Hematopoietic multipotent progenitor cell treated with erythropoietin and hydrocortisone succinate and interleukin-3 and kit ligand, for 6 days (in vitro differentiated cells): ENCODE results near the gene EHMT1.
"Not testable (repeated sequence)": the region's sequence is repeated elsewhere in the genome, so short reads cannot be mapped to it uniquely, and the experiment has no call there.

Experiments used
- DNase-seq: peaks from one replicate; pipeline ENCODE4 v3.0.0-alpha.2; 2015

The EHMT1 gene

DNA sequence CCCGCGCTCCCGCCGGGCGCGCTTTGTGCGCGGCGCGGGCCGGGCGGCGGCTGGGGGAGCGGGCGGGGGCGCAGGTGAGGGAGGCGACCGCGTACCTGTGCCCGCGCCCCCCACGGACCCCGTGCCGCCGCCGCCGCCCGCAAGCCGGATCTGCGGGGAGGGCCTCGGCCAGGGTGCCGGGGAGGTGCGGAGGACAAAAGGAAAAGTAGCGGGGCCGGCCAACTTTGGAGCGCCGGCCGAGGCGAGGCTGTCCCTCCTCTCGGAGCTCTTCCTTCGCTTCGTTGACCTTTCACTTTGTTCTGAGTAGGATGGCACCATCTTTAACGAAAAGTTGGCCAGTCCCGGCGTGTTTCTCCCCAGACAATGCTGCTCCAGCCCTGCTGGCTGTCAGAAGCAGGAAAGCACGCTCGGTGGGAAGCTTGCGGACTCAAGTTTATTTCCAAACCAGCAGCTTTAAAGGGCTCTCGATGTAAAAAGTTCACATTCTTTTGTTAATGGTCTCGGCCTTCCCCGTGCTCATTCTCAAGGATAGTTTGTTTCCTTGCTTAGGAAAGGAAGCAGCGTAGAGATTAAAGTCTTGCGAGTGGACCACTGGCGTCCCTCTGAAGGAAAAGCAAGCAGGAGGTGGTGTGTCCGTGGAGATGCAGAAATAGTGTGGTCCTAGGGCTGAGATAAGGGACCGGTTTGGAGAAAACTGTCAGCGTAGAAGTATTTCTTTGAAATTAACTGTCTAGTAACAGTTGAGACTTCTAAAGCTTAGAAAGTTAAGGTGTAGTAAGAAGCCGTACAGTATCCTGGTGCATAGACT is 639 bp downstream of the EHMT1 start:
- peak; percentile 64 for DNase-seq

GRCh38 chr9:137620048-137620405 is 1.2 kb downstream of the EHMT1 start:
- DNase-seq = no peak

GRCh38 chr9:137620581-137620980 is 1.8 kb downstream of the EHMT1 start:
- no peak for DNase-seq

DNA sequence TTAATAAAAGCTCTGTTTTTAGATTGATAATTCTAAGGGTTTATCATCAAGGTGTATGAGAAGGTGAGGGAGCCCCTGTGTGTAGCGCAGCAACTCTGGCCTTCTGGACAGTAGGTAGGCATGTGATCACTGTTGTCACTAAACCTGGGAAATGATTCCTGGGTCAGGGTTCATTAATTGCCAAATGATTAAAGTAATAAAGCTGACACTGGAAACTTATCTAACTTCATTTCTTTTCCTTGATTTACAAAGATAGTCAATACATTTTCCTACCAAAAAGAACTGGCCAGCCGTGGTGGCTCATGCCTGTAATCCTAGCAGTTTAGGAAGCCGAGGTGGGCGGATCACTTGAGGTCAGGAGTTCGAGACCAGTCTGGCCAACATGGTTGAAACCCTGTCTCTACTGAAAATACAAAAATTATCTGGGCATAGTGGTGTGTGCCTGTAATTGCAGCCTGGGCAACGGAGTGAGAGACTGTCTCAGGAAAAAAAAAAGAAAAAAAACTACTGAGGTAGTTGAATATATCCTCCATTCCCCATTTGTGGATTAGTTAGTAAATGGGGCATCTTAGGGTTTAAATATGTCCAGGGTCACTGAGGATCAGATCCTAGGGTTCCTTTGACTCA is 2.4 kb downstream of the EHMT1 start:
- DNase-seq = peak; percentile 70

DNA sequence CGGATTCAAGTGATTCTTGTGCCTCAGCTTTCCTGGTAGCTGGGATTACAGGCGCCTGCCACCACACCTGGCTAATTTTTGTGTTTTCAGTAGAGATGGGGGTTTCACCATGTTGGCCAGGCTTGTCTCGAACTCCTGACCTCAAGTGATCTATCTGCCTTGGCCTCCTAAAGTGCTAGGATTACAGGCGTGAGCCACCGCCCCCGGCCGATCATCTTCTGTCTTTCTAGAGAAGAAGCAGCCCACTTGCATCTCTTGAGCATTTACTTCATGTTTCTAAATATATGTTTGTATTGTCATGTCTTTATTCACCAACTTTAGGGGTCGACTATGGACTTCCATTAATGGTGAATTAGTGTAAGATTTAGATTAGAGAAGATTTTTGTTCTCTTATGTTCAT is 3.4 kb downstream of the EHMT1 start:
- DNase-seq = not testable (repeated sequence)

DNA sequence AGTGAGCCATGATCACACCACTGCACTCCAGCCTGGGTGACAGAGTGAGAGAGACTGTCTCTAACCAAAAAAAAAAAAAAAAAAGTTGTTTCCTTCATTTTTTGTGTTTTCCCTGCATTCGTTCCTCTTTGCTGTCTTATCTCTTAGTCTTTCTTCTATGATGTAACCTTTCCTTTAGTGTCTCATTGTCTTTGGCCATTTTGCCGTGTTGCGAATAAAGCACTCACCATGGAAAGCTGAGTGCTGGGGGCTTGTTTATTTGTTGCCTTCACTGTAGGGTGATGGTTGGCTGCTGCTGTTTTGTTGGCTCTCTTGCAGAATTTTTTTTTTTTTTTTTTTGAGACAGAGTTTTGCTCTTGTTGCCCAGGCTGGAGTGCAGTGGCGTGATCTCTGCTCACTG is 7.7 kb downstream of the EHMT1 start:
- peak; percentile 45 for DNase-seq

DNA sequence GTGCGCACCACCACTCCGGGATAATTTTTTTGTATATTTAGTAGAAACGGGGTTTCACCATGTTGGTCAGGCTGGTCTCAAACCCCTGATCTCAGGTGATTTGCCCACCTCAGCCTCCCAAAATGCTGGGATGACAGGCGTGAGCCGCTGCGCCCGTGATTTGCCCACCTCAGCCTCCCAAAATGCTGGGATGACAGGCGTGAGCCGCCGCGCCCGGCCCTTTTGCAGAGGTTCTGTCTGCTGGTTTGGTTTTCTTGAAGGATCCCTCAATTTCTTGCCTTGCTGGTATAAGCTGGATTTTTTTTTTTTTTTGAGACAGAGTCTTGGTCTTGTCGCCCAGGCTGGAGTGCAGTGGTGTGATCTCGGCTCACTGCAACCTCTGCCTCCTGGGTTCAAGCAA is 8.6 kb downstream of the EHMT1 start:
- not testable (repeated sequence) for DNase-seq

- DNase-seq = no peak
Measured at GRCh38 chr9:137630126-137630525, 11.3 kb downstream of the EHMT1 start.

DNA sequence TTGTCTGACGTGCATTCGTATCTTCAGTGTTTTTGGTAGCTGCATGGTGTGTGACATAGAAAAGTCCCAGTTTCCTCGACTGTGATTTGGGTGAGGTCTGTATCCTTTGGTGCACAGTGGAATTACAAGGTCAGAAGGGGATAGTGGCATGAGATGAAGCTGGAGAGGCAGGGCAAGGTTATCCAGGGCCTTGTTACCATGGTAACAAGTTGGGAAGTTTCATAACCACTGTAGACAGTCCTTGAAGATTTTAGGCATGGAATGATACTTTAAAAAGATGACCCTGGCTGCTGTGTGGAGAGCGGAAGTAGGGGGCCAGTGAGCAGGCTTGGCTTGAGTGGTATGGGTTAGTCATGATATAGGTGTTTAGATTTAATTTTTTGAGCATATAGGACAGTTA is 11.9 kb downstream of the EHMT1 start:
- DNase-seq = no peak

DNA sequence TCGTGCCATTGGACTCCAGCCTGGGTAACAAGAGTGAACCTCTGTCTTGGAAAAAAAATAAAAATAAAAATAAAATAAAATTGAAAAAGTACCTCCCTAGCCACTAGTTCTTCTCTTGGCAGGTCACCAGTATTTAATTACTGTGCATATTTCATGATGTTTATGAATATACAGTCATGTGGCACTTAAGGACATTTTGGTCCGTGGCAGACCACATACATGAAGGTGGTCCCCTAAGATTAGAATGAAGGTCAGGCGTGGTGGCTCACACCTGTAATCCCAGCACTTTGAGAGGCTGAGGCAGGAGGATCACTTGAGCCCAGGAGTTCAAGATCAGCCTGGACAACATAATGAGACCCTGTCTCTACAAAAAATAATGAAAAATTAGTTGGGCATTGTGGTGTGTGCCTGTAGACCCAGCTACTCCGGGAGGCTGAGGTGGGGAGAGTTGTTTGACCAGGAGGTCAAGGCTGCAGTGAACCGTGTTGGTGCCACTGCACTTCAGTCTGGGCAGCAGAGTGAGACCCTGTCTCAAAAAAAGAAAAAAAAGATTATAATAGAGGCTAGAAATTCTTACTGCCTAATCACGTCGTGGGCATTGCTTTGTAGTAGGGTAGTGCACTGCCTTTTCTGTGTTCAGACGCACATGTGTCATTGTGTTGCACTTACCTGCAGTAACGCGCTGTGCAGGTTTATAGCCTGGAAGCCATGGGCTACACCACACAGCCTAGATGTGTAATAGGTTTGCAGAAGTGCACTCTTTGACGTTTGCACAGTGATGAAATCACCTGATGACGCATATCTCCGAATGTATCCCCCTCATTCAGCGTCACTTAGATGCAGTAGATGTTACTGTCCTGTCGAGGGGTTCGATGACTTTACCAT is 12.8 kb downstream of the EHMT1 start:
- peak; percentile 42 for DNase-seq

- no peak for DNase-seq
Measured at GRCh38 chr9:137632230-137633161, 13.7 kb downstream of the EHMT1 start.

DNA sequence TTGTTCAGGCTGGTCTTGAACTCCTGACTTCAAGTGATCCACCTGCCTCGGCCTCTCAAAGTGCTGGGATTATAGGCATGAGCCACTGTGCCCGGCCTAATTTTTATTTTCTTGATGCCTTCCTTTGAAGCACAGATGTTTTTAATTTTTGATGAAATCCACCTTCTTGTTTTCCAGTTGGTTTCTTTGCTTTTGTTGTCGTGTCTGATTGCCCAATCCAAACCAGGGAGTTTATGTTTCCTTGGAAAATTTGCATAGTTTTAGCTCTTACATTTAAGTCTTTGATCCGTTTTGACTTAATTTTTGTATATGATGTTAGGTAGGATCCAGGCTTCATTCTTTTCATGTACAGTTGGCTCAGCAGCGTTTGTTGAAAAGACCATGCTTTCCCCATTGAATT is 15.2 kb downstream of the EHMT1 start:
- DNase-seq = no peak

GRCh38 chr9:137638680-137639079 is 19.9 kb downstream of the EHMT1 start:
- DNase-seq = no peak

DNA sequence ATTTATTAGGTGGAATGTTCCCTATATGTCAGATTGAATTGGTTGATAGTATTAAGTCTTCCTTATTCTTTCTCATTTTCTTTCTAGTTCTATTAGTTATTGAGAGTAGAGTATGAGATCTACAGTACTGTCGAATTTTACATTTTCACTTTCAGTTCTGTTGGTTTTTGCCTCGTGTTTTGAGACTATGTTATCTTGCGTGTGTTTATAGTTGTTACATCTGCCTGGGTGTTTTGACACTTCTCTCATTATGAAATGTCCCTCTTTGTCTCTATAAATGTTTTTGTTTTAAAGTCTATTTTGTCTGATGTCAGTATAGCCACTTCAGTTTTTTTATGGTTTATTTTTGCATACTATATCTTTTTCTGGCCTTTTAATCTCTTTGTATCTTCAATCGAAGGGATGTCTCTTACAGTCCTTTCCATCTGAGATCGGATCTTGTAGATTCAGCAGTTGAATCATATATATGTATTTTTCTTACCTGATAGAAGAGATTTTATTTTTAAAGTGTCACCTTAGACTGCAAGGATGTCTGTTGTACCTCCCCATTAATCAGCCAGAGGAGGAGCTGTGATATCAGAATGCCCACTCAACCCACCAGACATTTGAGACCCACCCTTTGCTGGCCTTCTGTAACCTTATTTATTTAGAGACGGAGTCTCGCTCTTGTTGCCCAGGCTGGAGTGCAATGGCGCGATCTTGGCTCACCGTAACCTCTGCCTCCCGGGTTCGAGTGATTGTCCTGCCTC is 20.7 kb downstream of the EHMT1 start:
- DNase-seq = peak; percentile 52

DNA sequence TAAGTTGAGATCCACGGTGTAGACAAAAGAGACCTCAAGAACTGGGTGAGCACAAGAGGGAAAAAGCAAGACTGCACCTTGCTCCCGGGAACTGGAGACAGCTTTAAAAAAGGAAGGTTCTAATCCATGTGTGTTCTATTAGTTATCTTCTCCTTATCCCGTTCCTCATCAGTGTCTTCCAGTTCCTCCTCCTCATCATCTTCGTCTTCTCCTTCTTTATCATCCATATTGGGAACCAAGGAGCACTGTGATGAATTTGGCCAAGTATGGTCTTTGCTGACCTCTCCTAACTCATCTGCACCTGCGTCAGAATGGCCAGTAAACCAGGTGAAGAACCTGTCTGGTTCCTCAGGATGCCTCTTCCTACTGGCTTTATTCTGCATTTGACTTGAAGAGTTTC is 22.1 kb downstream of the EHMT1 start:
- no peak for DNase-seq

DNA sequence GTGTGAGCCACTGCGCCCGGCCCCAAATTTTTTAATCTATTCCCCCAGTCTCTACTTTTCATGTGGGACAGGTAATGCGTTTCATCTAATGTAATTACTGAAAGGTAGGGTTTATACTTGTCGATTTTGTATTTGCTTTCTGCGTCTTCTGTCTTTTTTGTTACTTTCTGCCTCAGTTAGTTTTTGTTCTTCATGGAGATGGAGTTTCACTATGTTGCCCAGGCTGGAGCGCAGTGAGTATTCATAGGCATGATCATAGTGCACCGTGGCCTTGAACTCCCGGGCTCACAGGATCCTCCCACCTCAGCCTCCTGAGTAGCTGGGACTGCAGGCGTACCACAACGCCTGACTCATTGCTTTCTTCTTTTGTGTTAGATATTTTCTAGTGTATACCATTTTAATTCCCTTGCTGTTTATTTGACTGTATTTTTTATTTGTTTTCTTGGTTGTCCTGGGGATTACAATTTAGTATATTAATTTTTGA is 23.4 kb downstream of the EHMT1 start:
- DNase-seq = no peak

DNA sequence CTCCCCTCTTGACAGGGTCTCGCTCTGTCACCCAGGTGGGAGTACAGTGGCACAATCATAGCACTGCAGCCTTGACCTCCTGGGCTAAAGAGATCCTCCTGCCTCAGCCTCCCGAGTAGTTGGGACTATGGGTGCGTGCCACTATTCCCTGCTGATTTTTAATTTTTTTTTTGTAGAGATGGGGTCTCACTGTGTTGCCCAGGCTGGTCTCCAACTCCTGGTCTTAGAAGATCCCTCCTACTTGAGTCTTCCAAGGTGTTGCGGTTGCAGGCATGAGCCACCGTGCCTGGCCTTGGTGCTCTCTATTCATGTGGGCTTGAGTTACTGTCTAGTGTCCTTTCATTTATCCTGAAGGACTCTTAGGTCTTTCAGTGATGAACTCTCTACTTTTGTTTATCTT is 24.1 kb downstream of the EHMT1 start:
- no peak for DNase-seq

DNA sequence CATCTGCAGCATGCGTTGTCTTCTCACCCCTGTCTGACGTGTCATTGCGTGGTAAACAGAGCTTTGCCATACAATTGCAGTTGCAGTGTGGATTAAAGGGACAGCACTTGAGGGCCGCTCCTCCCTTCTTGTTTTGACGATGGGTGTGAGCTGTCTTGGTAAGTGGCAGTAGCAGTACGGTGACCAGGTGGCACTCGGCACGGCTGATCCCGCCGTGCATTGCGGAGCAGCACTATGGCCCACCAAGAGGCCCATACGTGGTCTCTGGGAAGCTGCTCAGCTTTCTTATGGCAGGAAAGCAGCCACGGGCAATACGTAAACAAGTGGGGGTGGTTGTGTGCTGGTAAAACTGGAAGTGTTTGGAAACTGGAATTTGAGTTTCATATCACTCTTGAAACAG is 25.1 kb downstream of the EHMT1 start:
- DNase-seq = no peak

- no peak for DNase-seq
Measured at GRCh38 chr9:137645211-137645610, 26.4 kb downstream of the EHMT1 start.

- no peak for DNase-seq
Measured at GRCh38 chr9:137646341-137646740, 27.5 kb downstream of the EHMT1 start.

DNA sequence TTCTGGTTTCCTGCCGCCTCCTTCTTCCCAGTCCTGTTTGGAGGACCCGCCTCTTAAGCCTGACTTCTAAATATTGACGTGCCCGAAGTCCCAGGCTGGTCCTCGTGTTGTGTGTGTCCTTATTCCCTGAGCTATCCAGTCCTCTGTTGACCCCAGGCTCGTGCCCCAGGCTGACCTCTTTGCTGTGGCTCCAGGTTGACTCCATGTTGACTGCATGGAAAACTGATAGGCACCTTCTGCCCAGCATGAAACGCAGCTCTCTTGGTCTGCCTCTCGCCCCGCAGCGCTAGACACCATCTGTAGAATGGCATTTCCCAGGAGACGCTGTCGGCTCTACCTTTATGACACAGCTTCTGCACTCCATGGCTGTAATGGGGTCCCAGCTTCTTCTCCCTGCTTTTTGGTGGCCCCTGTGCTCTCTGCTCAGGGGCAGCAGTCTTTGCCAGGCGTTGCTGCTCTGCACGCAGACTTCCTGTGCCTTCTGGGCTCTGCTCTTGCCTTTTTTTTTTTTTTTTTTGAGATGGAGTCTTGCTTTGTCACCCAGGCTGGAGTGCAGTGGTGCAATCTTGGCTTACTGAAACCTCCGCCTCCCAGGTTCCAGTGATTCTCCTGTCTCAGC is 28.4 kb downstream of the EHMT1 start:
- DNase-seq = peak; percentile 53
